T-cell (primary cell): ENCODE data around the gene POLR3F. TPM values are rescaled to one million over a fixed set of nuclear protein-coding genes. Genes with fewer than 3 reads are reported as not detected.
A peak's percentile ranks its signal among the peaks of the same experiment; 100 is the strongest.
"Not testable (repeated sequence)": the region's sequence is repeated elsewhere in the genome, so short reads cannot be mapped to it uniquely, and the experiment has no call there.

Source experiments
- ATAC-seq, 4 experiments: fragments of 200-7000 bp in 3 of 4; fragments of 150-1000 bp in 1 of 4; cut with Tn5 transposase; replicated peaks in 1 of 4; 1 replicate in 3 of 4; 2 replicates in 1 of 4; pipeline ENCODE4 v1.10.0; 2021; ENCODE audit warnings: moderate library complexity in 3 of 4, mild to moderate bottlenecking in 2 of 4, moderate number of reproducible peaks in 1 of 4
- CTCF ChIA-PET, 2 donors: fragments of 300-600 bp; sonication (Branson Sonifier 250); formaldehyde crosslinking; loops; one replicate each; lab custom pipeline; 2022; ENCODE audit warnings: antibody characterized with exemption in 2 of 2; lab: Charles Lee
- POLR2A ChIA-PET, 2 donors: fragments of 300-600 bp; sonication (Branson Sonifier 250); formaldehyde crosslinking; loops; one replicate each; lab custom pipeline; 2022; ENCODE audit warnings: antibody characterized with exemption in 2 of 2; lab: Charles Lee
- DNase-seq, 35 experiments: peaks; one replicate each; pipeline versions ENCODE4 v3.0.0 to v3.0.0-alpha.2; 2013 to 2023
- H3K27ac ChIP-seq: one replicate; pipeline ENCODE4 v1.5.1; 2013; ENCODE audit warnings: low read length
- H3K27me3 ChIP-seq, 2 experiments: replicated peaks in 1 of 2; 1 replicate in 1 of 2; 2 replicates in 1 of 2; pipeline versions ENCODE4 v1.6.1 to v1.7.0; 2013; ENCODE audit warnings: low read length in 1 of 2, mixed read lengths in 1 of 2; ENCODE audit not compliant: control insufficient read depth in 2 of 2, insufficient read depth in 2 of 2; ENCODE audit errors: extremely low read depth in 1 of 2
- H3K36me3 ChIP-seq, 2 donors: 1 replicate in 1 of 2; 2 replicates in 1 of 2; pipeline versions ENCODE4 v1.6.1 to v1.7.0; 2013; ENCODE audit warnings: low read length in 1 of 2; ENCODE audit not compliant: control insufficient read depth in 2 of 2, insufficient read depth in 1 of 2; ENCODE audit errors: extremely low read depth in 1 of 2
- H3K4me1 ChIP-seq, 2 experiments: 1 replicate in 1 of 2; 2 replicates in 1 of 2; pipeline versions ENCODE4 v1.6.1 to v1.7.0; 2013; ENCODE audit warnings: low read length in 2 of 2, mixed read lengths in 1 of 2; ENCODE audit not compliant: insufficient read depth in 2 of 2, control insufficient read depth in 1 of 2; ENCODE audit errors: extremely low read depth in 1 of 2
- H3K4me3 ChIP-seq, 2 donors: 1 replicate in 1 of 2; 2 replicates in 1 of 2; pipeline versions ENCODE4 v1.5.1 to v1.7.0; 2013; ENCODE audit warnings: mild to moderate bottlenecking in 2 of 2, low read length in 1 of 2, moderate library complexity in 1 of 2; ENCODE audit not compliant: control insufficient read depth in 1 of 2; ENCODE audit errors: extremely low read depth in 1 of 2
- H3K9me3 ChIP-seq: 2 replicates; pipeline ENCODE4 v1.7.0; 2013
- H3K27ac Mint-ChIP-seq, 2 donors: one replicate each; pipeline ENCODE4 v1.8.0; 2020 to 2021; ENCODE audit warnings: mild to moderate bottlenecking in 2 of 2, mixed read lengths in 2 of 2
- H3K27me3 Mint-ChIP-seq, 2 donors: one replicate each; pipeline ENCODE4 v1.8.0; 2021 to 2022; ENCODE audit warnings: mixed read lengths in 2 of 2
- H3K36me3 Mint-ChIP-seq: one replicate; pipeline ENCODE4 v1.8.0; 2021; ENCODE audit warnings: mixed read lengths
- H3K4me1 Mint-ChIP-seq, 3 donors: one replicate each; pipeline ENCODE4 v1.8.0; 2020 to 2022; ENCODE audit warnings: mixed read lengths in 3 of 3, mild to moderate bottlenecking in 1 of 3
- H3K4me3 Mint-ChIP-seq, 3 donors: one replicate each; pipeline ENCODE4 v1.8.0; 2020 to 2022; ENCODE audit warnings: mild to moderate bottlenecking in 3 of 3, mixed read lengths in 3 of 3, moderate library complexity in 3 of 3
- H3K9me3 Mint-ChIP-seq, 3 donors: one replicate each; pipeline ENCODE4 v1.8.0; 2020 to 2022; ENCODE audit warnings: mixed read lengths in 3 of 3
- WGBS: methylation state at CpG from one replicate; pipeline ENCODE4 v1.1.5; 2013; ENCODE audit warnings: missing lambda C conversion rate; ENCODE audit not compliant: insufficient coverage; 5-methylcytosine and 5-hydroxymethylcytosine counted together
- total RNA-seq, 35 experiments: library from RNA in 6 of 35; stranded (reverse) in 6 of 35; fragments of 120-200 nt in 1 of 35; gene quantifications; one replicate each; pipeline versions ENCODE4 v1.2.1 to v1.2.4 and lab custom pipeline; 2013 to 2026

The POLR3F gene
- total RNA-seq, 5 donors from 2014 or later (not counting 1 experiment from before 2014, with no cell fraction given), result 5.9 to 8.8 (median 8.3) TPM

- peaks cover 10% of the 10 kb centered on the region for H3K36me3 Mint-ChIP-seq
- H3K27ac Mint-ChIP-seq, result peak within 1 kb of the TSS; percentile 11 to 91
- H3K27me3 Mint-ChIP-seq, result peaks cover 0 to 3% of the 10 kb centered on the region in 2 donors
- CTCF ChIA-PET, result interaction anchor here (0.7 to 3.4 kb wide), 5 partner anchors 8 to 209 kb away, joined by 4 to 41 read pairs (median 5); partner anchors contain the start of genes DZANK1 (in 1 of the 2), POLR3F (in 1 of the 2), SEC23B (in 1 of the 2) and ZNF133 (in 1 of the 2)
- peak within 1 kb of the TSS; percentile 64 for H3K27ac ChIP-seq
- no peaks in the 10 kb centered on the region for H3K27me3 ChIP-seq
- DNase-seq (peak; percentile 42 to 84 (median 65)), ATAC-seq (peak; percentile 98 to 100 (median 99))
- H3K9me3 ChIP-seq, result no peaks in the 10 kb centered on the region
- H3K4me1 ChIP-seq, result peaks cover 10% of the 10 kb centered on the region in 2 experiments
- POLR2A ChIA-PET, result interaction anchor here (0.5 to 3.6 kb wide), 6 partner anchors 8 to 924 kb away, joined by 3 to 56 read pairs (median 5); partner anchors contain the start of genes SEC23B (in 2 of the 2), DZANK1 (in 1 of the 2) and POLR3F (in 1 of the 2)
- H3K4me1 Mint-ChIP-seq, result peaks cover 11 to 21% (median 19%) of the 10 kb centered on the region in 3 donors
- 0% methylated on average over 24 of the region's 31 CpGs for WGBS
- H3K36me3 ChIP-seq, result peaks cover 8 to 15% of the 10 kb centered on the region in 2 donors
- peak within 1 kb of the TSS; percentile 91 to 97 for H3K4me3 ChIP-seq
- H3K4me3 Mint-ChIP-seq, result peak within 1 kb of the TSS; percentile 93 to 97 (median 95)
- H3K9me3 Mint-ChIP-seq, result no peaks in the 10 kb centered on the region
These were observed 29.8 kb downstream of the POLR3F start, which contains the start of gene RBBP9 for GRCh38 chr20:18496740-18497592. TSS of gene RBBP9 (minus strand) at chr20:18497225. CDS start at chr20:18497167, 58 bp downstream.

- Histone ChIP-seq H3K36me3 (peaks cover 8 to 12% of the 10 kb centered on the region in 2 donors), H3K4me3 (no peak overlapping the region), H3K4me1 (peaks cover 10% of the 10 kb centered on the region in 2 experiments), H3K27me3 (no peaks in the 10 kb centered on the region), H3K9me3 (no peaks in the 10 kb centered on the region), H3K27ac (peak overlapping the region; percentile 64)
- no CpG with 5 or more reads among the region's 3 CpGs for WGBS
- Mint-ChIP-seq H3K4me1 (peaks cover 11 to 21% (median 19%) of the 10 kb centered on the region in 3 donors), H3K36me3 (peaks cover 10% of the 10 kb centered on the region), H3K27me3 (peaks cover 0 to 8% of the 10 kb centered on the region in 2 donors), H3K4me3 (peak overlapping the region; percentile 93 to 97 (median 95)), H3K9me3 (no peaks in the 10 kb centered on the region), H3K27ac (peak overlapping the region in 1 of 2 donors; percentile 91)
- ATAC-seq (no peak), DNase-seq (no peak)
- CTCF ChIA-PET, result interaction anchor here (1.8 to 3.4 kb wide), 3 partner anchors 9 to 30 kb away, joined by 5 to 41 read pairs (median 12); partner anchors contain the start of genes DZANK1 (in 1 of the 2), POLR3F (in 1 of the 2) and SEC23B (in 1 of the 2)
- POLR2A ChIA-PET, result interaction anchor here (1.2 to 3.6 kb wide), 3 partner anchors 10 to 27 kb away, joined by 3 to 56 read pairs (median 24); partner anchors contain the start of gene SEC23B (in 2 of the 2)
These were observed 30.4 kb downstream of the POLR3F start for GRCh38 chr20:18497603-18498002.

GRCh38 chr20:18501672-18502071 lies 34.5 kb downstream of the POLR3F start:
- H3K27ac Mint-ChIP-seq, H3K4me3 Mint-ChIP-seq, CTCF ChIA-PET, H3K36me3 Mint-ChIP-seq, H3K27me3 Mint-ChIP-seq, H3K27ac ChIP-seq, DNase-seq, H3K4me1 Mint-ChIP-seq, H3K27me3 ChIP-seq, H3K4me3 ChIP-seq, H3K9me3 ChIP-seq, H3K4me1 ChIP-seq, ATAC-seq, H3K9me3 Mint-ChIP-seq, H3K36me3 ChIP-seq: not testable (repeated sequence)
- POLR2A ChIA-PET, result interaction anchor here in 1 of 2 donors (0.6 kb wide), 1 partner anchor 35 kb away, joined by 3 read pairs; the partner anchor contains the start of genes DZANK1 and POLR3F
- WGBS, result no CpG with 5 or more reads among the region's 1 CpG

- CTCF ChIA-PET, result no interaction called here
- H3K9me3 ChIP-seq, result no peaks in the 10 kb centered on the region
- no peaks in the 10 kb centered on the region for H3K9me3 Mint-ChIP-seq
- H3K4me3 ChIP-seq, result no peak overlapping the region
- peaks cover 0 to 8% of the 10 kb centered on the region in 2 donors for H3K27me3 Mint-ChIP-seq
- no peak for DNase-seq
- POLR2A ChIA-PET, result interaction anchor here in 1 of 2 donors (0.5 to 0.7 kb wide), 4 partner anchors 8 to 365 kb away, joined by 3 to 12 read pairs (median 4); partner anchors contain the start of genes RBBP9 and SMIM26
- ATAC-seq, result no peak
- no peaks in the 10 kb centered on the region for H3K27me3 ChIP-seq
- H3K4me1 Mint-ChIP-seq, result peaks cover 26 to 28% (median 26%) of the 10 kb centered on the region in 3 donors
- H3K27ac Mint-ChIP-seq, result no peak overlapping the region
- no peaks in the 10 kb centered on the region for H3K36me3 ChIP-seq
- H3K27ac ChIP-seq, result no peak overlapping the region
- no peak overlapping the region for H3K4me3 Mint-ChIP-seq
- no peaks in the 10 kb centered on the region for H3K36me3 Mint-ChIP-seq
- H3K4me1 ChIP-seq, result peaks cover 13 to 18% of the 10 kb centered on the region in 2 experiments
- WGBS, result 87% methylated on average over 31 of the region's 31 CpGs
These were observed 37.4 kb downstream of the POLR3F start for GRCh38 chr20:18504479-18505060.

GRCh38 chr20:18506744-18507143 lies 39.6 kb downstream of the POLR3F start:
- H3K27me3 Mint-ChIP-seq, result peaks cover 0 to 7% of the 10 kb centered on the region in 2 donors
- ATAC-seq (peak in 1 of 4 experiments; percentile 0), DNase-seq (peak in 8 of 35 experiments; percentile 0 to 17 (median 8))
- Histone ChIP-seq H3K27me3 (no peaks in the 10 kb centered on the region), H3K4me3 (peak overlapping the region; percentile 91 to 98), H3K9me3 (no peaks in the 10 kb centered on the region), H3K36me3 (peaks cover 0 to 19% of the 10 kb centered on the region in 2 donors), H3K27ac (peak overlapping the region; percentile 100), H3K4me1 (peaks cover 13 to 18% of the 10 kb centered on the region in 2 experiments)
- WGBS, result 52% methylated on average over 4 of the region's 8 CpGs
- CTCF ChIA-PET, result interaction anchor here (0.5 to 2.8 kb wide), 14 partner anchors 9 to 1546 kb away, joined by 3 to 41 read pairs (median 4); partner anchors contain the start of genes DZANK1 (in 2 of the 2), RBBP9 (in 2 of the 2), CFAP61 (in 1 of the 2) and CRNKL1 (in 1 of the 2)
- peaks cover 45 to 47% (median 46%) of the 10 kb centered on the region in 3 donors for H3K4me1 Mint-ChIP-seq
- H3K27ac Mint-ChIP-seq, result peak overlapping the region; percentile 100
- peaks cover 14% of the 10 kb centered on the region for H3K36me3 Mint-ChIP-seq
- POLR2A ChIA-PET, result interaction anchor here (0.6 to 3.4 kb wide), 23 partner anchors 9 to 1546 kb away, joined by 3 to 59 read pairs (median 5); partner anchors contain the start of genes DZANK1 (in 2 of the 2), POLR3F (in 2 of the 2), RBBP9 (in 2 of the 2) and SMIM26 (in 2 of the 2)
- no peaks in the 10 kb centered on the region for H3K9me3 Mint-ChIP-seq
- H3K4me3 Mint-ChIP-seq, result peak overlapping the region; percentile 99 to 100 (median 100)
